ENCODE results near the gene KAT8. TPM values are rescaled to one million over a fixed set of nuclear protein-coding genes. Genes with fewer than 3 reads are reported as not detected.

KAT8 gene
- total RNA-seq (2022) (66.6 and 69.9 TPM in 2 replicates), Bru-seq, nascent RNA (percentile 81 among the genes with signal in this experiment), BruChase-seq, experiment 1, labeled RNA remaining after a 6-hour chase (percentile 86 among the genes with signal in this experiment), BruChase-seq, experiment 2, labeled RNA remaining after a 2-hour chase (percentile 87 among the genes with signal in this experiment)
- long read RNA-seq, transcript KAT8-201 (11 exons, 1,525 nt): major isoform, 12 of 22 reads
- long read RNA-seq, partial matches to known transcripts: 3 of 22 reads
- long read RNA-seq, other reads (novel, unspliced or antisense): 4 of 22 reads

GRCh38 chr16:31117384-31118222 lies at the start of gene KAT8:
TSS of gene KAT8 (plus strand) at chr16:31117664. CDS start at chr16:31117682, 18 bp downstream.
- DNase-seq: peak; percentile 99
- Mint-ChIP-seq H3K36me3 (ENCODE audit: insufficient read depth, unreplicated experiment) (peaks cover 96% of the 10 kb centered on the region), H3K4me1 (ENCODE audit: low read depth, unreplicated experiment) (peaks cover 30% of the 10 kb centered on the region), H3K27ac (ENCODE audit: unreplicated experiment) (peak within 1 kb of the TSS; percentile 87), H3K4me3 (ENCODE audit: low read depth, unreplicated experiment) (peak within 1 kb of the TSS; percentile 88), H3K27me3 (ENCODE audit: unreplicated experiment) (no peaks in the 10 kb centered on the region), H3K9me3 (ENCODE audit: low read depth, unreplicated experiment) (no peaks in the 10 kb centered on the region)
- BruUV-seq (replicated peaks): TSS peak; percentile 69
- TF ChIP-seq, protein P1, sequence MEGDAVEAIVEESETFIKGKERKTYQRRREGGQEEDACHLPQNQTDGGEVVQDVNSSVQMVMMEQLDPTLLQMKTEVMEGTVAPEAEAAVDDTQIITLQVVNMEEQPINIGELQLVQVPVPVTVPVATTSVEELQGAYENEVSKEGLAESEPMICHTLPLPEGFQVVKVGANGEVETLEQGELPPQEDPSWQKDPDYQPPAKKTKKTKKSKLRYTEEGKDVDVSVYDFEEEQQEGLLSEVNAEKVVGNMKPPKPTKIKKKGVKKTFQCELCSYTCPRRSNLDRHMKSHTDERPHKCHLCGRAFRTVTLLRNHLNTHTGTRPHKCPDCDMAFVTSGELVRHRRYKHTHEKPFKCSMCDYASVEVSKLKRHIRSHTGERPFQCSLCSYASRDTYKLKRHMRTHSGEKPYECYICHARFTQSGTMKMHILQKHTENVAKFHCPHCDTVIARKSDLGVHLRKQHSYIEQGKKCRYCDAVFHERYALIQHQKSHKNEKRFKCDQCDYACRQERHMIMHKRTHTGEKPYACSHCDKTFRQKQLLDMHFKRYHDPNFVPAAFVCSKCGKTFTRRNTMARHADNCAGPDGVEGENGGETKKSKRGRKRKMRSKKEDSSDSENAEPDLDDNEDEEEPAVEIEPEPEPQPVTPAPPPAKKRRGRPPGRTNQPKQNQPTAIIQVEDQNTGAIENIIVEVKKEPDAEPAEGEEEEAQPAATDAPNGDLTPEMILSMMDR (IDR thresholded peaks at IDR 0.05; ENCODE audit: unreplicated experiment): no peak
- CTCF ChIA-PET: interaction anchor here (0.6 to 2.1 kb wide), 15 partner anchors 12 to 334 kb away, joined by 3 to 30 read pairs (median 4); partner anchors contain the start of genes FUS, HSD3B7, PRSS8 and ZNF843
- intact Hi-C loops (cut with micrococcal nuclease; ENCODE audit: unreplicated experiment): loop anchor here (1.0 to 2.0 kb wide), 2 partner anchors 17 to 43 kb away; partner anchors contain the start of genes PRSS8, ZNF646 and ZNF668

DNA sequence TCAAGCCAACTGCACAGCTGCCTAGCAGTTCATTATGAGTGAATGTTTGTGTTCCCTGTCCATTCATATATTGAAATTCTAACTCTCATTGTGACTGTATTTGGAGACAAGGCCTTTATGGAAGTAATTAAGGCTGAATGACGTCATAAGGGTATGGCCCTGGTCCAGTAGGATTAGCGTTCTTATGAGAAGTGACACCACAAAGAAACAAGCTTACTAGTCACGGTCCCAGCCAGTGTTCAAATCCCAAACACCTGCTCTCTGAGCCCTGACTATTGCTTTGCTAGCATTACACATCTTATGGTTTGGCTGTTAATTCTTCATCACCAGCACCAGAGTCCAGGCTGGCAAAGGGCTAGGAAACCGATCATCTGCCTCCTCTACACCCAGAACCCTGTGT lies 45.6 kb upstream of the KAT8 start:
- Mint-ChIP-seq H3K9me3 (ENCODE audit: low read depth, unreplicated experiment) (no peaks in the 10 kb centered on the region), H3K36me3 (ENCODE audit: insufficient read depth, unreplicated experiment) (peaks cover 34% of the 10 kb centered on the region), H3K27ac (ENCODE audit: unreplicated experiment) (peak overlapping the region; percentile 89), H3K27me3 (ENCODE audit: unreplicated experiment) (no peaks in the 10 kb centered on the region), H3K4me1 (ENCODE audit: low read depth, unreplicated experiment) (peaks cover 26% of the 10 kb centered on the region), H3K4me3 (ENCODE audit: low read depth, unreplicated experiment) (peak overlapping the region; percentile 88)
- CTCF ChIA-PET: interaction anchor here (0.6 kb wide), 1 partner anchor 132 kb away, joined by 3 read pairs; no protein-coding TSS in a partner anchor
- intact Hi-C loops (cut with micrococcal nuclease; ENCODE audit: unreplicated experiment): loop anchor here (5.0 kb wide), 1 partner anchor 70 kb away; no protein-coding TSS in a partner anchor
- BruUV-seq (replicated peaks): no TSS peak
- DNase-seq: no peak
- TF ChIP-seq, protein P1 (IDR thresholded peaks at IDR 0.05; ENCODE audit: unreplicated experiment): no peak

GRCh38 chr16:31072540-31073141 lies 44.8 kb upstream of the KAT8 start:
- H3K4me1 Mint-ChIP-seq (ENCODE audit: low read depth, unreplicated experiment): peaks cover 26% of the 10 kb centered on the region
- H3K27ac Mint-ChIP-seq (ENCODE audit: unreplicated experiment): peak overlapping the region; percentile 89
- no peaks in the 10 kb centered on the region for H3K9me3 Mint-ChIP-seq (ENCODE audit: low read depth, unreplicated experiment)
- intact Hi-C loops (cut with micrococcal nuclease; ENCODE audit: unreplicated experiment): loop anchor here (5.0 kb wide), 1 partner anchor 70 kb away; no protein-coding TSS in a partner anchor
- CTCF ChIA-PET: interaction anchor here (2.4 kb wide), 1 partner anchor 87 kb away, joined by 17 read pairs; the partner anchor contains the start of gene HSD3B7
- TF ChIP-seq, protein P1 (IDR thresholded peaks at IDR 0.05; ENCODE audit: unreplicated experiment): no peak
- BruUV-seq (replicated peaks): TSS peak; percentile 44
- H3K36me3 Mint-ChIP-seq (ENCODE audit: insufficient read depth, unreplicated experiment): peaks cover 35% of the 10 kb centered on the region
- H3K27me3 Mint-ChIP-seq (ENCODE audit: unreplicated experiment): no peaks in the 10 kb centered on the region
- DNase-seq: peak; percentile 41
- peak overlapping the region; percentile 88 for H3K4me3 Mint-ChIP-seq (ENCODE audit: low read depth, unreplicated experiment)

All from Calu3 (cell line).